Activated CD4-positive, alpha-beta memory T cell treated with anti-CD3 and anti-CD28 coated beads for 36 hours (primary cell): ENCODE results near the gene PTPN3. TPM values are rescaled to one million over a fixed set of nuclear protein-coding genes. Genes with fewer than 3 reads are reported as not detected.

Experiments used
- CTCF ChIA-PET: fragments of 350-600 bp; sonication (Branson Sonifier 250); formaldehyde crosslinking; loops from one replicate; lab custom pipeline; 2021; ENCODE audit warnings: antibody characterized with exemption, inconsistent platforms; lab: Charles Lee
- POLR2A ChIA-PET: fragments of 350-600 bp; sonication (Branson Sonifier 250); formaldehyde crosslinking; loops from one replicate; lab custom pipeline; 2021; ENCODE audit warnings: antibody characterized with exemption; lab: Charles Lee
- DNase-seq: peaks from one replicate; pipeline ENCODE4 v3.0.0-alpha.2; 2020
- H3K27ac Mint-ChIP-seq: one replicate; pipeline ENCODE4 v1.8.0; 2021; ENCODE audit warnings: mixed read lengths
- H3K27me3 Mint-ChIP-seq: one replicate; pipeline ENCODE4 v1.8.0; 2021; ENCODE audit warnings: mixed read lengths
- H3K36me3 Mint-ChIP-seq: one replicate; pipeline ENCODE4 v1.8.0; 2021; ENCODE audit warnings: mixed read lengths
- H3K4me1 Mint-ChIP-seq: one replicate; pipeline ENCODE4 v1.8.0; 2021; ENCODE audit warnings: low read depth, mixed read lengths
- H3K4me3 Mint-ChIP-seq: one replicate; pipeline ENCODE4 v1.8.0; 2021; ENCODE audit warnings: mild to moderate bottlenecking, mixed read lengths
- H3K9me3 Mint-ChIP-seq: one replicate; pipeline ENCODE4 v1.8.0; 2021; ENCODE audit warnings: mixed read lengths
- intact Hi-C: fragments of 100-400 bp; cut with micrococcal nuclease; formaldehyde crosslinking; loops from one replicate; pipeline ENCODE4 v1.15.1; 2023
- total RNA-seq, 2 experiments: library from RNA; stranded (reverse); gene quantifications; one replicate each; pipeline ENCODE4 v1.2.3, GENCODE V29; 2021

Gene PTPN3
- total RNA-seq, 2 experiments from 2014 or later = 0.52 to 0.56 TPM

GRCh38 chr9:109499631-109500410 lies 1.7 kb upstream of the PTPN3 start:
- intact Hi-C loops = no loop called here
- H3K27ac Mint-ChIP-seq = no peak overlapping the region
- H3K36me3 Mint-ChIP-seq = no peaks in the 10 kb centered on the region
- ChIA-PET POLR2A (no interaction called here), CTCF (no interaction called here)
- no peaks in the 10 kb centered on the region for H3K9me3 Mint-ChIP-seq
- no peak for DNase-seq
- peaks cover 46% of the 10 kb centered on the region for H3K27me3 Mint-ChIP-seq
- H3K4me3 Mint-ChIP-seq = no peak overlapping the region
- peaks cover 5% of the 10 kb centered on the region for H3K4me1 Mint-ChIP-seq

- Mint-ChIP-seq H3K27me3 (peaks cover 52% of the 10 kb centered on the region), H3K36me3 (no peaks in the 10 kb centered on the region), H3K4me1 (peaks cover 5% of the 10 kb centered on the region), H3K27ac (no peak overlapping the region), H3K4me3 (no peak overlapping the region), H3K9me3 (no peaks in the 10 kb centered on the region)
- DNase-seq = no peak
- CTCF ChIA-PET = no interaction called here
- intact Hi-C loops = no loop called here
- POLR2A ChIA-PET = no interaction called here
Measured at GRCh38 chr9:109499093-109499630, 1.1 kb upstream of the PTPN3 start.

GRCh38 chr9:109497226-109498153 lies 617 bp downstream of the PTPN3 start:
- no peak overlapping the region for H3K27ac Mint-ChIP-seq
- peaks cover 49% of the 10 kb centered on the region for H3K27me3 Mint-ChIP-seq
- H3K36me3 Mint-ChIP-seq = no peaks in the 10 kb centered on the region
- H3K4me1 Mint-ChIP-seq = peaks cover 5% of the 10 kb centered on the region
- DNase-seq = no peak
- no peak overlapping the region for H3K4me3 Mint-ChIP-seq
- intact Hi-C loops = no loop called here
- H3K9me3 Mint-ChIP-seq = no peaks in the 10 kb centered on the region
- CTCF ChIA-PET = no interaction called here
- POLR2A ChIA-PET = no interaction called here

GRCh38 chr9:109496841-109497225 lies 1.3 kb downstream of the PTPN3 start:
- ChIA-PET CTCF (no interaction called here), POLR2A (no interaction called here)
- H3K27me3 Mint-ChIP-seq = peaks cover 45% of the 10 kb centered on the region

GRCh38 chr9:109496218-109496617 lies 1.9 kb downstream of the PTPN3 start:
- CTCF ChIA-PET = no interaction called here
- intact Hi-C loops = no loop called here
- Mint-ChIP-seq H3K27ac (no peak overlapping the region), H3K9me3 (no peaks in the 10 kb centered on the region), H3K27me3 (peaks cover 39% of the 10 kb centered on the region), H3K4me3 (no peak overlapping the region), H3K4me1 (peaks cover 5% of the 10 kb centered on the region), H3K36me3 (no peaks in the 10 kb centered on the region)
- DNase-seq = no peak
- POLR2A ChIA-PET = no interaction called here

More at GRCh38 chr9:109496841-109497225, 1.3 kb downstream of the PTPN3 start:
- Mint-ChIP-seq H3K4me3 (no peak overlapping the region), H3K27ac (no peak overlapping the region), H3K4me1 (peaks cover 5% of the 10 kb centered on the region), H3K36me3 (no peaks in the 10 kb centered on the region), H3K9me3 (no peaks in the 10 kb centered on the region)
- intact Hi-C loops = no loop called here
- DNase-seq = no peak

GRCh38 chr9:109493648-109494047 lies 4.5 kb downstream of the PTPN3 start:
- no peak for DNase-seq
- intact Hi-C loops = no loop called here
- ChIA-PET POLR2A (no interaction called here), CTCF (no interaction called here)
- Mint-ChIP-seq H3K4me1 (peaks cover 2% of the 10 kb centered on the region), H3K4me3 (no peak overlapping the region), H3K36me3 (no peaks in the 10 kb centered on the region), H3K27ac (no peak overlapping the region), H3K9me3 (no peaks in the 10 kb centered on the region), H3K27me3 (peaks cover 23% of the 10 kb centered on the region)

GRCh38 chr9:109491590-109491989 lies 6.5 kb downstream of the PTPN3 start:
- Mint-ChIP-seq H3K27me3 (peaks cover 18% of the 10 kb centered on the region), H3K4me3 (no peak overlapping the region), H3K27ac (no peak overlapping the region), H3K36me3 (no peaks in the 10 kb centered on the region), H3K9me3 (no peaks in the 10 kb centered on the region), H3K4me1 (no peaks in the 10 kb centered on the region)
- POLR2A ChIA-PET = no interaction called here
- no peak for DNase-seq
- intact Hi-C loops = no loop called here
- CTCF ChIA-PET = no interaction called here

GRCh38 chr9:109488791-109489492 lies 9.2 kb downstream of the PTPN3 start:
- Mint-ChIP-seq H3K27me3 (peaks cover 15% of the 10 kb centered on the region), H3K4me3 (no peak overlapping the region), H3K4me1 (no peaks in the 10 kb centered on the region), H3K27ac (no peak overlapping the region), H3K36me3 (no peaks in the 10 kb centered on the region), H3K9me3 (no peaks in the 10 kb centered on the region)
- intact Hi-C loops = no loop called here
- no peak for DNase-seq
- CTCF ChIA-PET = interaction anchor here (0.6 kb wide), 1 partner anchor 1811 kb away, joined by 3 read pairs; no protein-coding TSS in a partner anchor
- POLR2A ChIA-PET = no interaction called here

GRCh38 chr9:109488351-109488750 lies 9.8 kb downstream of the PTPN3 start:
- intact Hi-C loops = no loop called here
- no peaks in the 10 kb centered on the region for H3K36me3 Mint-ChIP-seq
- no peak for DNase-seq
- ChIA-PET POLR2A (no interaction called here), CTCF (no interaction called here)
- H3K27ac Mint-ChIP-seq = no peak overlapping the region
- no peaks in the 10 kb centered on the region for H3K9me3 Mint-ChIP-seq
- H3K27me3 Mint-ChIP-seq = peaks cover 17% of the 10 kb centered on the region
- H3K4me1 Mint-ChIP-seq = no peaks in the 10 kb centered on the region
- no peak overlapping the region for H3K4me3 Mint-ChIP-seq

- Mint-ChIP-seq H3K27me3 (peaks cover 17% of the 10 kb centered on the region), H3K9me3 (no peaks in the 10 kb centered on the region), H3K27ac (no peak overlapping the region), H3K36me3 (no peaks in the 10 kb centered on the region), H3K4me1 (no peaks in the 10 kb centered on the region), H3K4me3 (no peak overlapping the region)
- no peak for DNase-seq
- CTCF ChIA-PET = interaction anchor here (0.6 kb wide), 1 partner anchor 17 kb away, joined by 3 read pairs; no protein-coding TSS in a partner anchor
- POLR2A ChIA-PET = no interaction called here
- intact Hi-C loops = no loop called here
Measured at GRCh38 chr9:109487247-109487646, 10.9 kb downstream of the PTPN3 start.

- POLR2A ChIA-PET = no interaction called here
- CTCF ChIA-PET = no interaction called here
- Mint-ChIP-seq H3K4me3 (no peak overlapping the region), H3K27ac (no peak overlapping the region), H3K36me3 (no peaks in the 10 kb centered on the region), H3K4me1 (no peaks in the 10 kb centered on the region), H3K27me3 (peaks cover 21% of the 10 kb centered on the region), H3K9me3 (no peaks in the 10 kb centered on the region)
- no peak for DNase-seq
- intact Hi-C loops = no loop called here
Measured at GRCh38 chr9:109483744-109484429, 14.2 kb downstream of the PTPN3 start.
